Measurements from ENCODE around the gene TSNAXIP1.

TSNAXIP1 gene

GRCh38 chr16:67806428-67807147 is at the start of gene TSNAXIP1, which contains the start of gene RANBP10:
Gene TSNAXIP1 (plus strand): TSS chr16:67806889. CDS start chr16:67807150, 261 bp downstream.
Gene RANBP10 (minus strand): TSS chr16:67806560. CDS start chr16:67806536, 24 bp downstream.
- DNase-seq (ENCODE audit: low spot score) = peak; percentile 99

GRCh38 chr16:67758006-67758405 is 48.7 kb upstream of the TSNAXIP1 start:
- no peak for DNase-seq (ENCODE audit: low spot score)

GRCh38 chr16:67758966-67759365 is 47.7 kb upstream of the TSNAXIP1 start:
- no peak for DNase-seq (ENCODE audit: low spot score)

- no peak for DNase-seq (ENCODE audit: low spot score)
Observed at GRCh38 chr16:67760206-67760955, 46.3 kb upstream of the TSNAXIP1 start.

- DNase-seq (ENCODE audit: low spot score) = no peak
Observed at GRCh38 chr16:67760956-67761230, 45.8 kb upstream of the TSNAXIP1 start.

GRCh38 chr16:67761924-67762323 is 44.8 kb upstream of the TSNAXIP1 start:
- no peak for DNase-seq (ENCODE audit: low spot score)

- DNase-seq (ENCODE audit: low spot score) = no peak
Observed at GRCh38 chr16:67762385-67762784, 44.3 kb upstream of the TSNAXIP1 start.

- DNase-seq (ENCODE audit: low spot score) = no peak
Observed at GRCh38 chr16:67763066-67763465, 43.6 kb upstream of the TSNAXIP1 start.

- no peak for DNase-seq (ENCODE audit: low spot score)
Observed at GRCh38 chr16:67764158-67764667, 42.5 kb upstream of the TSNAXIP1 start.

GRCh38 chr16:67766291-67766690 is 40.4 kb upstream of the TSNAXIP1 start:
- DNase-seq (ENCODE audit: low spot score) = no peak

GRCh38 chr16:67767953-67768352 is 38.7 kb upstream of the TSNAXIP1 start:
- DNase-seq (ENCODE audit: low spot score) = no peak

- no peak for DNase-seq (ENCODE audit: low spot score)
Observed at GRCh38 chr16:67770346-67770991, 36.2 kb upstream of the TSNAXIP1 start.

GRCh38 chr16:67773099-67773498 is 33.6 kb upstream of the TSNAXIP1 start:
- no peak for DNase-seq (ENCODE audit: low spot score)

- no peak for DNase-seq (ENCODE audit: low spot score)
Observed at GRCh38 chr16:67773569-67774456, 32.9 kb upstream of the TSNAXIP1 start.

- no peak for DNase-seq (ENCODE audit: low spot score)
Observed at GRCh38 chr16:67774457-67774853, 32.2 kb upstream of the TSNAXIP1 start.

GRCh38 chr16:67775273-67775672 is 31.4 kb upstream of the TSNAXIP1 start:
- DNase-seq (ENCODE audit: low spot score) = no peak

GRCh38 chr16:67779256-67780014 is 27.3 kb upstream of the TSNAXIP1 start:
- no peak for DNase-seq (ENCODE audit: low spot score)

- DNase-seq (ENCODE audit: low spot score) = no peak
Observed at GRCh38 chr16:67780847-67781564, 25.7 kb upstream of the TSNAXIP1 start.

- DNase-seq (ENCODE audit: low spot score) = no peak
Observed at GRCh38 chr16:67781565-67781921, 25.1 kb upstream of the TSNAXIP1 start.

GRCh38 chr16:67782567-67783352 is 23.9 kb upstream of the TSNAXIP1 start:
- DNase-seq (ENCODE audit: low spot score) = no peak

All from SW480 (cell line).